ENCODE results near the gene LEKR1. TPM values are rescaled to one million over a fixed set of nuclear protein-coding genes. Genes with fewer than 3 reads are reported as not detected.
A peak's percentile ranks its signal among the peaks of the same experiment; 100 is the strongest.
"Not testable (repeated sequence)": the region's sequence is repeated elsewhere in the genome, so short reads cannot be mapped to it uniquely, and the experiment has no call there.

The LEKR1 gene
- total RNA-seq, 1 donor: 0.81 TPM

DNA sequence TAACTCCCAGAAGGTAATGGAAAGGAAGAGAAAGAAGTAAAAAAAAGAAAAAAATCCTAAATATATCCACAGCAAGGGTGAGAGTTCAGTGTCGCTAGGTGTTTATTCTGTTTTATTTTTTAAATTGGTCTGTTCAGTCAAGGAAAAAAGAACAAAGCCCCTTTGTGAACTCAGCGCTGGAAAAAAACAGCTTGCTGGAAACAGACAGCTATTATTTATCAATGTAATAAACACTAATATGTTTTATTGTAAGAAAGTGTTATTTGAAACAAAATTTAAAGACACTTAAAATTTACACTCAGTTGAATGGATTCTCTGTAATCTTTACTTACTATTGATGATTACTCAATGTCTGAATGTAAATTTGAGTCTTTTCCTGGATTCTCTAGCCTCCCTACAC is 32.3 kb upstream of the LEKR1 start:
- no peak overlapping the region for H3K4me3 ChIP-seq (ENCODE audit: low read depth, low read length)
- TF ChIP-seq CTCF (IDR thresholded peaks at IDR 0.05; ENCODE audit: insufficient read depth, low read length): no peak

DNA sequence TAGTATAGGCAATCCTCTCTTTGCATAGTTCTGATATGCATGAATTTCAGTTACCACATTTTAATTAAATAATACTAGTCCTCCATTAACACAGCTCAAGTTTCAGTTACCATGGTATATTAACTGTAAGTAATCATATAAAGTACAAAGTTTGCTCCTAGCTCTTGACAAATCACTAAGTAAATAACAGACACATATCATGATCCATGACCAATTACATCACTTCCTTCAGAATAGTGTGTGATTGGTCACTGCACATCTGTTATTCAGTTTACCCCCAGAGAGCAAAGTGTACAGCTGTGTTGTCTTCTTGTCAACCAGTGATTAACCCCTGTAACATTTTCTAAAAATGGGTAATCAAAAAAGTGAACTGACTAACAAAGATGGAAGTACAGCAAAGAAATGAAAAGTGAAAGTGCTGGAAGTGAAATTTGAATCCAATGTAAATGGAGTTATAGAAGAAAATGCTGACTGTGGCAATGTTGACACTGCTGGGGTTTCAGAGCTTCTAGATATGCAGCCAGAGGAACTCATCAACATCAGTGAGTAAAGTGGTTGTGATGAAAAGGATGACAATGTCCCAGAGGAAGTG is 30.2 kb upstream of the LEKR1 start:
- peak; percentile 7 for DNase-seq (ENCODE audit: low read depth)
- no peak for TF ChIP-seq CTCF (IDR thresholded peaks at IDR 0.05; ENCODE audit: insufficient read depth, low read length)

More for the DNA sequence above, 32.3 kb upstream of the LEKR1 start:
- DNase-seq (ENCODE audit: low read depth): no peak

DNA sequence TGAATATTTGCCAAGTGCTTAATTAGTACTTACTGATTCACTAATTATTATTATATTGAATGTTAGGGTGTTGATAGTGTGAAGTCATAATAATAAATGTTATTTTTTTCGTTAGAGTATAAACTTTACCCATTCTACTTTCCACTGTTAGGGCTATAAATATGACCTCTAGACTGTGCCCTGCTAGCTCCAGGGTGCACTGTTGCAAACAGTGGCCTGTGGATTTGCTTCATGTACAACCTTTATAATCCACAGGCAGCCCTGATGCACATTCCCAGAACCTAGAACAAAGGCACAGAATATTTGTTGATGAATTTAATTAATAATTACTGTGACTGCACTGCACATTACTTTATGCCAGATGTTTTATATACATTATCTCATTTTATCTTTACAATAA is 28.8 kb upstream of the LEKR1 start:
- no peak overlapping the region for H3K4me3 ChIP-seq (ENCODE audit: low read depth, low read length)
- no peak for DNase-seq (ENCODE audit: low read depth)
- TF ChIP-seq CTCF (IDR thresholded peaks at IDR 0.05; ENCODE audit: insufficient read depth, low read length): no peak

More for the DNA sequence above, 30.2 kb upstream of the LEKR1 start:
- H3K4me3 ChIP-seq (ENCODE audit: low read depth, low read length): no peak overlapping the region

- H3K4me3 ChIP-seq (ENCODE audit: low read depth, low read length); DNase-seq (ENCODE audit: low read depth): not testable (repeated sequence)
These were observed 25.9 kb upstream of the LEKR1 start for GRCh38 chr3:156800287-156800686.

DNA sequence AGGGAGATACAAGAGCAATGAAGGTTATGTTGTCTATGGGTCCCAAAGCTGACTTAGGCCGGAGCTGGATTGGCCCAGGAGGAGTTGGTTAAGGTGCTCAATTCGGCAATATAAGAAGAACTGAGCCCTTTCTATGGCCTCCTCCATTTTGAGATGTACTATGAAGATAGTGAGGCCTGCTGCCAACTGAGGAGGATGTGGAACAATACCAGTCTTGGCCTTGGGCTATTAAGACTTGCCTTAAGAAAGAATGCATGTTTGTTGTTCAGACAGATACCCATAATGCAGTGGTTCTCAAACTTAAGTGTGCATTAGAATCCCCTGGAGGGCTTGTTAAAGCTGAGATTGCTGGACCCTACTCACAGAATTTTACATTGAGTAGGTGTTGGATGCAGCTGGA is 24.4 kb upstream of the LEKR1 start:
- no peak overlapping the region for H3K4me3 ChIP-seq (ENCODE audit: low read depth, low read length)
- DNase-seq (ENCODE audit: low read depth): no peak
- TF ChIP-seq CTCF (IDR thresholded peaks at IDR 0.05; ENCODE audit: insufficient read depth, low read length): no peak

GRCh38 chr3:156802821-156803606 is 23.1 kb upstream of the LEKR1 start:
- no peak overlapping the region for H3K4me3 ChIP-seq (ENCODE audit: low read depth, low read length)
- DNase-seq (ENCODE audit: low read depth): no peak
- TF ChIP-seq CTCF (IDR thresholded peaks at IDR 0.05; ENCODE audit: insufficient read depth, low read length): no peak

GRCh38 chr3:156803952-156804741 is 22.0 kb upstream of the LEKR1 start:
- no peak for DNase-seq (ENCODE audit: low read depth)
- no peak overlapping the region for H3K4me3 ChIP-seq (ENCODE audit: low read depth, low read length)
- no peak for TF ChIP-seq CTCF (IDR thresholded peaks at IDR 0.05; ENCODE audit: insufficient read depth, low read length)
